Right lobe of liver (tissue), 6 donors: ENCODE results near the gene CXCL6. TPM values are rescaled to one million over a fixed set of nuclear protein-coding genes. Genes with fewer than 3 reads are reported as not detected.
A peak's percentile ranks its signal among the peaks of the same experiment; 100 is the strongest.

ENCODE experiments used
- ATAC-seq, 4 donors: fragments of 200-7000 bp; cut with Tn5 transposase; one replicate each; pipeline ENCODE4 v1.9.1; 2020; ENCODE audit warnings: mild to moderate bottlenecking in 4 of 4, moderate library complexity in 4 of 4
- DNase-seq, 3 donors: peaks; one replicate each; pipeline ENCODE4 v3.0.0-alpha.2; 2020
- H3K27ac ChIP-seq, 3 donors: fragments of 200-600 bp; one replicate each; pipeline ENCODE4 v1.8.0; 2022
- H3K27me3 ChIP-seq, 2 donors: fragments of 200-600 bp; one replicate each; pipeline ENCODE4 v1.8.0; 2022
- H3K36me3 ChIP-seq, 4 donors: fragments of 200-600 bp; sonication (generic) in 1 of 4; one replicate each; pipeline versions ENCODE4 v1.5.1 to v1.8.0; 2017 to 2022; ENCODE audit warnings: control low read depth in 1 of 4
- H3K4me1 ChIP-seq, 4 donors: fragments of 200-600 bp; sonication (generic) in 1 of 4; one replicate each; pipeline versions ENCODE4 v1.5.1 to v1.8.0; 2017 to 2022; ENCODE audit warnings: control low read depth in 1 of 4
- H3K4me3 ChIP-seq, 3 donors: fragments of 200-600 bp; one replicate each; pipeline ENCODE4 v1.8.0; 2022
- H3K9me3 ChIP-seq, 4 donors: fragments of 200-600 bp; sonication (generic) in 1 of 4; one replicate each; pipeline versions ENCODE4 v1.5.1 to v1.8.0; 2017 to 2022; ENCODE audit warnings: control low read depth in 1 of 4
- POLR2A ChIP-seq: fragments of 450-650 bp; IDR thresholded peaks from one replicate; pipeline ENCODE4 v1.6.1; 2017; ENCODE audit warnings: antibody characterized with exemption, mild to moderate bottlenecking
- WGBS: methylation state at CpG from one replicate; pipeline ENCODE4 v1.1.6; 2018; ENCODE audit warnings: low coverage, low lambda C conversion rate; ENCODE audit not compliant: insufficient coverage; ENCODE audit errors: missing lambda C conversion rate; 5-methylcytosine and 5-hydroxymethylcytosine counted together
- intact Hi-C, 2 donors: fragments of 100-400 bp; cut with DNase I; formaldehyde crosslinking; loops; one replicate each; pipeline versions ENCODE4 v1.11.2 to v1.14.1; 2022
- total RNA-seq, 6 experiments: library from RNA; depleted of rRNA in 2 of 6; stranded (reverse); fragments of >200 nt in 2 of 6; fragmentation: NEBNext Ultra II Directional in 3 of 6; extraction: Animal tissue kit (Norgen Biotek cat#: 25700) in 3 of 6; gene quantifications; one replicate each; pipeline versions ENCODE4 v1.1.0 to v1.2.4, GENCODE V29; 2016 to 2023
- TF ChIP-seq, protein P1 (sequence below), 4 donors: fragments of 200-600 bp in 3 of 4; fragments of 450-650 bp in 1 of 4; IDR thresholded peaks; one replicate each; pipeline versions ENCODE4 v1.5.1 to v1.8.0; 2016 to 2022; ENCODE audit warnings: antibody characterized with exemption in 4 of 4, mild to moderate bottlenecking in 2 of 4
- donor health status: DM: no; HTN: yes; CAD: no.
- donor health status: DM: no; HTN: no; CAD: no.
- donor health status: DM: no; HTN: no; CAD: no.
- donor health status: DM: no; HTN: yes; CAD: no.
- donor health status: DM: no; HTN: yes; CAD: no.

The CXCL6 gene
- total RNA-seq, 6 experiments from 2014 or later = 0.68 to 22.7 (median 5.4) TPM

DNA sequence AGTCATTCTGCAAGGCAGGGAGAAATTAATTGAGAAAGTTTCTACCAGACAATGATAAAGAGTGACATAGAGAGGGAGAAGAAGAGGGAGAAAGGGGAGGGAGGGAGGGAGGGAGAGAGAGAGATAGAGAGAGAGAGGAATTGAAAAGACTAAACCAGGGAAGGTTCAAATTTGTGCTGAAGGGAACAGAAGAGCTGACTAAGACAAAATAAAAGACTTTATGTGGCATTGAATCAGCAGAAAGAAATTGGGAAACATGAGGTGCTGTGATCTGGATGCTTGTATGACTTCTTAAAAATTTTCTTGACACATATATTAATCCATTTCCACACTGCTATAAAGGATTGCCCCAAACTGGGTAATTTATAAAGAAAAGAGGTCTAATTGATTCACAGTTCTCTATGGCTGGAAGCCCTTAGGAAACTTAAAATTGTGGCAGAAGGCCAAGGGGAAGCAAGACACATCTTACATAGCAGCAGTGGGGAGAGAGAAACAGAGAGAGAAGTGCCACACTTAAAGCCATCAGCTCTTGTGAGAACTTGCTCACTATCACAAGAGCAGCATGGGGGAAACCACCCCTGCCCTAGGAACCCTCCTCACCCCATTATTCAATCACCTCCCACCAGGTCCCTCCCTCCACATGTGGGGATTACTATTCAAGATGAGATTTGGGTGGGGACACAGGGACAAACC, 13.5 kb upstream of the CXCL6 start:
- TF ChIP-seq POLR2A = no peak
- TF ChIP-seq, protein P1, sequence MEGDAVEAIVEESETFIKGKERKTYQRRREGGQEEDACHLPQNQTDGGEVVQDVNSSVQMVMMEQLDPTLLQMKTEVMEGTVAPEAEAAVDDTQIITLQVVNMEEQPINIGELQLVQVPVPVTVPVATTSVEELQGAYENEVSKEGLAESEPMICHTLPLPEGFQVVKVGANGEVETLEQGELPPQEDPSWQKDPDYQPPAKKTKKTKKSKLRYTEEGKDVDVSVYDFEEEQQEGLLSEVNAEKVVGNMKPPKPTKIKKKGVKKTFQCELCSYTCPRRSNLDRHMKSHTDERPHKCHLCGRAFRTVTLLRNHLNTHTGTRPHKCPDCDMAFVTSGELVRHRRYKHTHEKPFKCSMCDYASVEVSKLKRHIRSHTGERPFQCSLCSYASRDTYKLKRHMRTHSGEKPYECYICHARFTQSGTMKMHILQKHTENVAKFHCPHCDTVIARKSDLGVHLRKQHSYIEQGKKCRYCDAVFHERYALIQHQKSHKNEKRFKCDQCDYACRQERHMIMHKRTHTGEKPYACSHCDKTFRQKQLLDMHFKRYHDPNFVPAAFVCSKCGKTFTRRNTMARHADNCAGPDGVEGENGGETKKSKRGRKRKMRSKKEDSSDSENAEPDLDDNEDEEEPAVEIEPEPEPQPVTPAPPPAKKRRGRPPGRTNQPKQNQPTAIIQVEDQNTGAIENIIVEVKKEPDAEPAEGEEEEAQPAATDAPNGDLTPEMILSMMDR (IDR thresholded peaks at IDR 0.05) = no peak
- H3K9me3 ChIP-seq = no peaks in the 10 kb centered on the region
- no peaks in the 10 kb centered on the region for H3K4me1 ChIP-seq
- no peaks in the 10 kb centered on the region for H3K36me3 ChIP-seq
- ATAC-seq = peak in 3 of 4 donors; percentile 20 to 52 (median 45)
- DNase-seq = no peak
- intact Hi-C loops = no loop called here
- no peak overlapping the region for H3K4me3 ChIP-seq
- H3K27ac ChIP-seq = no peak overlapping the region
- H3K27me3 ChIP-seq = no peaks in the 10 kb centered on the region

DNA sequence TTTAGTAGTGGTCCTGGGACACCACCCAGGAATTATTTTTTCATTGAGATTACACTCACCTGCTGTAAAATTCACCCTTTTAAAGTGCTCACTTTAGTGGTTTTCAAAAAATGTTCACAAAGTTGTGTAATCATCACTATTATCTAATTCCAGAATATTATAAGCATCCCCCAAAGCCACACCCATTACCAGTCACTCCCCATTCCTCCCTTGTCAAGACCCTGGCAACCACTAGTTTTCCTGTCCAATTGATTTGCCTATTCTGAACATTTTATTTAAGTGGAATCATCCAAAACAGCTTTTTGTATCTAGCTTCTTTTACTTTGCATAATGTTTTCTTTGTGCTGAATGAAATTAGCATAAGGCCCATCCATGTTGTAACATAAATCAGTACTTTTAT, 12.7 kb upstream of the CXCL6 start:
- Histone ChIP-seq H3K27ac (no peak overlapping the region), H3K27me3 (no peaks in the 10 kb centered on the region), H3K4me1 (no peaks in the 10 kb centered on the region), H3K36me3 (no peaks in the 10 kb centered on the region), H3K9me3 (no peaks in the 10 kb centered on the region), H3K4me3 (no peak overlapping the region)
- no peak for DNase-seq
- ATAC-seq = no peak
- TF ChIP-seq, protein P1 (IDR thresholded peaks at IDR 0.05) = no peak
- no peak for TF ChIP-seq POLR2A
- intact Hi-C loops = no loop called here

DNA sequence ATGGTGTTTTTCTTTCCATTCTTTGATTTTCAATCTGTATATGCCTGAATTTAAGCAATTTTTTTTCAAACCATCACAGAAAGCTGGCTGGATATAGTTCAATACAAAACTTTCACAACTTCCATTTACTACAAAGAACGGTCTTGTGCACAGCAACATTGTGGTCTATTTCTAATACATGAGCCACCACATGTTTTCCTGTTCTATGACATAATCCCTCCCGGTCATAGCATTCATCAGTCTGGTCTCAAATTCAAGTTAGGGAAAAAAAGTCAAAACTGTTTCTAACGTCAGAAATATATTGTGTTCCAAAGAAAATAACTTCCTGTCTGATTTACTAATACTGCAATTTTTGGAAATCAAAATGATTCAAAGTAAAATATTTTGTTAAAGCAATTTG, 7.5 kb upstream of the CXCL6 start:
- no peak overlapping the region for H3K27ac ChIP-seq
- no peaks in the 10 kb centered on the region for H3K36me3 ChIP-seq
- H3K27me3 ChIP-seq = no peaks in the 10 kb centered on the region
- H3K4me3 ChIP-seq = no peak overlapping the region
- DNase-seq = no peak
- no peaks in the 10 kb centered on the region for H3K4me1 ChIP-seq
- no peak for ATAC-seq
- WGBS = 49% methylated on average over 3 of the region's 3 CpGs
- TF ChIP-seq, protein P1 (IDR thresholded peaks at IDR 0.05) = no peak
- no peak for TF ChIP-seq POLR2A
- intact Hi-C loops = no loop called here
- no peaks in the 10 kb centered on the region for H3K9me3 ChIP-seq

DNA sequence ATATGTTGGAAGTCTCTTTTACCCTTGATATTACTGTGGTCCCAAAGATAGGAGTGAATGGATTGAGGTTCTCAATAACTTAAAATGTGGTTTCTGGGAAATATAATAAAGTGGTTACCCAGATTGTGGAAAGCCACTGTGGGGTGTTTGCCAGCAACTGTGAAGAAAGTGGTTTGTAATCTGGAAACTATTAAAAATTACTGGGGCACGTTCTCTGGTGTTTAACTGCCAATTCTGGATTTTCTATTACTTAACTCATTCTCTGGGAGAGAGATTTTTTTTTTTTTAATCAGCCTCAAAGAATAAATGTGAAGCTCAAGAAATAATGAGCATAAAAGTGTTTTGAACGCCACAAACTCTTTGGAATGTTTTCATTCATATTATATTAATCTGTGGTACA, 4.9 kb upstream of the CXCL6 start:
- no peak for TF ChIP-seq POLR2A
- TF ChIP-seq, protein P1 (IDR thresholded peaks at IDR 0.05) = no peak
- no peaks in the 10 kb centered on the region for H3K9me3 ChIP-seq
- no peak for DNase-seq
- H3K27ac ChIP-seq = no peak overlapping the region
- no peaks in the 10 kb centered on the region for H3K27me3 ChIP-seq
- peaks cover 0 to under 1% (median 0%) of the 10 kb centered on the region in 4 donors for H3K4me1 ChIP-seq
- intact Hi-C loops = no loop called here
- no peaks in the 10 kb centered on the region for H3K36me3 ChIP-seq
- no peak for ATAC-seq
- WGBS = 73% methylated on average over 2 of the region's 2 CpGs
- no peak overlapping the region for H3K4me3 ChIP-seq
